GM19397 (cell line): ENCODE data around the gene XKR8.

Source experiments
- ATAC-seq: cut with Tn5 transposase; IDR thresholded peaks from one replicate; pipeline ENCODE4 v1.9.1; 2021; ENCODE audit warnings: mild to moderate bottlenecking, moderate library complexity; ENCODE audit not compliant: unreplicated experiment

XKR8 gene, protein sequence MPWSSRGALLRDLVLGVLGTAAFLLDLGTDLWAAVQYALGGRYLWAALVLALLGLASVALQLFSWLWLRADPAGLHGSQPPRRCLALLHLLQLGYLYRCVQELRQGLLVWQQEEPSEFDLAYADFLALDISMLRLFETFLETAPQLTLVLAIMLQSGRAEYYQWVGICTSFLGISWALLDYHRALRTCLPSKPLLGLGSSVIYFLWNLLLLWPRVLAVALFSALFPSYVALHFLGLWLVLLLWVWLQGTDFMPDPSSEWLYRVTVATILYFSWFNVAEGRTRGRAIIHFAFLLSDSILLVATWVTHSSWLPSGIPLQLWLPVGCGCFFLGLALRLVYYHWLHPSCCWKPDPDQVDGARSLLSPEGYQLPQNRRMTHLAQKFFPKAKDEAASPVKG

DNA sequence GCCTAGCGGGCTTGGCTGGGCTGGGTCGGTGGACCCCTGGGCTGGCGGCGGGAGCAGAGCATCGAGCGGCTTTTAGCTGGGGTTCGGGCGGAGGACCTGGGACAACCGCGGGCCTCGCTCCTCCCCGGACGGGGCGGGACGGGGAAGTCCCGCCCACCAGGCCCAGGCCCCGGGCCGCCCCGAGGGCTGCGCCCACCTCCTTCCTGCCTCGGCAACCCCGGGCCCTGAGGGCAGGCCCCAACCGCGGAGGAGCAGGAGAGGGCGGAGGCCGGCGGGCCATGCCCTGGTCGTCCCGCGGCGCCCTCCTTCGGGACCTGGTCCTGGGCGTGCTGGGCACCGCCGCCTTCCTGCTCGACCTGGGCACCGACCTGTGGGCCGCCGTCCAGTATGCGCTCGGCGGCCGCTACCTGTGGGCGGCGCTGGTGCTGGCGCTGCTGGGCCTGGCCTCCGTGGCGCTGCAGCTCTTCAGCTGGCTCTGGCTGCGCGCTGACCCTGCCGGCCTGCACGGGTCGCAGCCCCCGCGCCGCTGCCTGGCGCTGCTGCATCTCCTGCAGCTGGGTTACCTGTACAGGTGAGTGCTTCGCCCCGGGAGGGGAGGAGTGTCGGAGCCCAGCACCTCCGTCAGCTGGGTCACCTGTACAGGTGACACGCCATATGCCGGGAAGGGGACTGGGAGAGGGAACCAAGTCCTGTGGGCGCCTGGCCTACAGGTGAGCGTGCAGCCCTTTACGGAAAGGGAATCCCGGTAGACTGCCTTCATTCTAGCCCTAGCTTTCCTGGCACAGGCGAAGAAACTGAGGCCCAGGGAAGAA, at the start of gene XKR8:
Gene XKR8, plus strand, starts transcription at position 182 of the 812 bp plus-strand sequence. Its CDS starts 97 bp downstream, at position 279.
- ATAC-seq = peak; percentile 83

- no peak for ATAC-seq
Measured at GRCh38 chr1:27912429-27912828, 47.3 kb upstream of the XKR8 start.

DNA sequence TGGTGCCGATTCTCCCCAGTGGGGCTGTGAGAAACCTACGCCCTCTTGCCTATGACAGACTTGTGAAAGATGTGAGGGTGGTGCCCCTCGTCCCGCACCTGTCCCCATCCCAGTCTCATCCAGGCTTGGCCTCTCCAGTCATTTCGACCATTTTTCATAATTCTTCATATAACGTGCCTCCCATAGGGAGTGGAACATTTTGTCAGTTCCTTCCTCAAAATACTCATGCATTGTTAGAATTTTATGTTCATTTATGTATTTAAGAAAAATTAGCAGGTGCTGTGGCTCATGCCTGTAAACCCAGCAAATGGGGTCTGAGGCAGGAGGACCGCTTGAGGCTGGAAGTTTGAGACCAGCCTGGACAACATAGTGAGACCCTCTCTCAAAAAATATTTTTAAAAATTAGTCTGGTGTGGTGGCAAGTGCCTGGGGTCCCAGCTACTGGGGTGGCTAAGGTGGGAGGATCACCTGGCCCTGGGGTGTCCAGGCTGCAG, 44.6 kb upstream of the XKR8 start:
- no peak for ATAC-seq

GRCh38 chr1:27922272-27922671, 37.5 kb upstream of the XKR8 start:
- no peak for ATAC-seq

- no peak for ATAC-seq
Measured at GRCh38 chr1:27928216-27928954, 31.4 kb upstream of the XKR8 start.

- no peak for ATAC-seq
Measured at GRCh38 chr1:27931184-27931583, 28.6 kb upstream of the XKR8 start.

DNA sequence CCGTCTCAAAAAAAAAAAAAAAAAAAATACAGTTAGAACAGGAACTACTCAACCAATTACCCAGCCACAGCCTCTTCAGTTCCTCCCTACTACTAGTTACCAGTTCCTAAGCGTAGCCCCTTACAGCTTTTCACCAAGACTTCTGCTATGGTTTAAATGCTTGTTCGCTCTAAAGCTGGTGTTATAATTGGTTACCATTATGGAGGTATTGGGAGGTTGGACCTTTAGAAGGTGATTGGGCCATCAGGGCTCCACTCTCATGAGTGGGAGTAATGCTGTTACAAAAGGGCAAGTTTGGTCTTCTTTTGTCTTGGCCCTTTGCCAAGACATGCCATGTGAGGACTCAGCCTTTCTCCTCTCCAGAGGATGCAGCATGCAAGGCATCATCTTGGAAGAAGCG, 28.0 kb upstream of the XKR8 start:
- no peak for ATAC-seq

GRCh38 chr1:27934818-27935549, 24.8 kb upstream of the XKR8 start, which contains the start of gene SMPDL3B:
Gene SMPDL3B (plus strand): TSS chr1:27935000. CDS start chr1:27935184, 184 bp downstream.
- no peak for ATAC-seq

GRCh38 chr1:27935721-27936120, 24.1 kb upstream of the XKR8 start:
- ATAC-seq = no peak

- ATAC-seq = no peak
Measured at GRCh38 chr1:27936370-27936769, 23.4 kb upstream of the XKR8 start.

DNA sequence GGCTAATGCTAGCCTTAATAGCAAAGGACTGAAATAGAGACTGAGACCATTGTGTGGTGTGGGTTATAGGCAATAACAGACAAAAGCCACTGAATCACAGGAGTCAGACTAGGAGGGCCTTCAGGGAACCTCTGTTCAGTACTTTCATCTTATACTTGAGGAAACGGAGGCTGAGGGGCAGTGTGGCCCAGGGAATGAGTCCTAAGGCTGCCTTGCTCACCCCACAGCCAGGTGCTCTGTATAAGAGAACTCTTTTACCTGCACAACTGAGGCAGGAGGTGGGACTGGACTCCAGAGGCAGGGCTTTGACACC, 22.3 kb upstream of the XKR8 start:
- no peak for ATAC-seq

GRCh38 chr1:27938488-27938887, 21.3 kb upstream of the XKR8 start:
- no peak for ATAC-seq

DNA sequence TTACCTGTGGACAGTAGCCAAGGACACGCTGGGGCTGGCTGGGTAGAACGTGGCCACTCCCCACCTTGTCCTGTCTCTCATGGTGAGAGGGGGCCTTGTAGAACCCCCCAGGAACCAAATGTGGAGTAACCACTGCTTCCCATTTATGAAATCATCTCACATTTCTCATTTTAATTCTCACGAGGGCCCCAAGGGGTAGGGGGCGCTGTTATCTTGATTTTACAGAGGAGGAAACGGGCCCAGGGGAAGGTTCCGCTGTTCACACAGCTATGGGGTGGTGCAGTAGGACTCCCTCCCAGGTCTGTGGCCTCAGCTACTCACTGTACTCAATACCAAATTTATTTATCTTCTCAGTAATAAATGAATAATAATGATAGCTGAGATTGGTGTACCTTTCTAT, 19.5 kb upstream of the XKR8 start:
- no peak for ATAC-seq

DNA sequence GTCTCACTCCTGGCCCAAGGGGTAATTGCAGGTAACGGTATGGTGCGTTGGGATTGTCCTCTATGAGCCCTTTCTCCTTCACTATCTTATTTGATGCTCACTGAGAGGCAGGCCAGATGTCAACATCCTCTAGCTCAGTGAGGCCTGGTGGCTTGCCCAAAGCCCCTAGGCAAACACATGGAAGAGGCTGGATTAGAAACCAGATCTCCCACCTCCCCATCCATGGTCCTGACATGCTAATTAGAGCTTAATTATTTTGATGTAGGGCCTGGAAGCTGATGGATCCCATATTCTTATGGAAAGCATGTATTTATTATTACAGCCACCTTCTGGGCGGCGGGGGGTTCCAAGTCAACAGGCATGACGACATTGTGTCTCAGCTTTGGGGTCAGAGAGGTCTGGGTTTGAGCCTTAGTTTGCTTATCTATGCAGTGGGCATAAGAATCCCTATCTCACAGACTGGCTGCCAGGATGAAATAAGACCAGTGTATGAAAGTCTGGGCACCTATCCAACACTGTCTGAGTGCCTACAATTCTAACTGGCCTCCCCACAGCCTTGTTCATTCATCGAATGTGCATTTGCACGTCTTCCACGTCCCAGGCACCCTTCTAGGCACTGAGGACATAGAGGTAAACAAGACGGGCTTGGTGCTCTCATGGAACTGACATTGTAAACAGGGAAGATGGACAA, 18.8 kb upstream of the XKR8 start:
- no peak for ATAC-seq

- ATAC-seq = no peak
Measured at GRCh38 chr1:27941671-27942540, 17.9 kb upstream of the XKR8 start.

DNA sequence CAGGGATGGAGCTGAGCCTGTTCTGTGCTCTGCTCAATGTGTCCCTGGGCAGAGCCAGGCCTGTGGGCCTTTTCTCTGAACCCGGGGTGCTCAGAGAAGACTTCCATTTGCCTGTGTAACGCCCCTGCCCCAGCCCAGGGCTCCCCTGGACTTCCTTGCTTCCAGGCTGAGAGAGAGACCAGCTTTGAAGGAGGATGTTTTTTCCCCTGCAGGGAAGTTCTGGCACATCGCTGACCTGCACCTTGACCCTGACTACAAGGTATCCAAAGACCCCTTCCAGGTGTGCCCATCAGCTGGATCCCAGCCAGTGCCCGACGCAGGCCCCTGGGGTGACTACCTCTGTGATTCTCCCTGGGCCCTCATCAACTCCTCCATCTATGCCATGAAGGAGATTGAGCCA, 14.8 kb upstream of the XKR8 start:
- ATAC-seq = no peak

- ATAC-seq = no peak
Measured at GRCh38 chr1:27949027-27949426, 10.7 kb upstream of the XKR8 start.

DNA sequence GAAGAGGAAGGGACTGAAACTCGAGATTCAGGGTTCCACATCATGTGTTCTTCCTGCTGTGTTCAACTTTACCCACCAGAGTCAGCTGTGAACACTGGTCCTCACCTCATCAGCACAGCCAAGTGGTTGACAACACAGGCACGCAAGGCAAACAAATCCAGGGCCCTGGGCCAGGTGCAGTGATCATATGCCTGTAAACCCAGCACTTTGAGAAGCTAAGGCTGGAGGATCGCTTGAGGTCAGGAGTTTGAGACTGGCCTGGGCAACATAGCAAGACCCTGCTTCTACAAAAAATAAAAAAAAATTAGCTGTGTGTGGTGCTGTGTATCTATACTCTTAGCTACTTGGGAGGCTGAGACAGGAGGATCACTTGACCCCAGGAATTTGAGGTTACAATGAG, 8.4 kb upstream of the XKR8 start:
- ATAC-seq = no peak

- no peak for ATAC-seq
Measured at GRCh38 chr1:27952147-27952546, 7.6 kb upstream of the XKR8 start.
